ENCODE results near the gene FTCDNL1. TPM values are rescaled to one million over a fixed set of nuclear protein-coding genes. Genes with fewer than 3 reads are reported as not detected.

The FTCDNL1 gene
- total RNA-seq, 3 donors from 2014 or later, result 2.2 to 2.6 (median 2.3) TPM

DNA sequence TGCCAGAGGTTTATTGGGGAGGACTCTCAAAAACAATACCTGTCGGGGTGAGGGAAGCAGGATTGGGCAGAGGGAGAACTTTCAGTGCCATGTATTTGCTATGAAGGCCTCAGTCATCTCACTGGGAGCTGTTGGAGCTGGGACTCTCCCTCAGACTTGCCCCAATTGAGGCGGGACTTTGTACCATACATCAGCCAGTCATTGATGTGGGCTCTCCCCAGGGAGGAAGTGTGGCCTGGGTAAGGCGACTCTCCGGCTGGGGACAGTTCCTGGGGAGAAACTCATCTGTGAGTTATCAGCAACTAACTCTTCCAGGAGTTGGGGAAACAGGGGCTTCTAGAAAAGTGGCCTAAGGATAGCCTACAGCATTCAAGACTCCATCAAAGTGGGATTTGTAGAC is 66.5 kb downstream of the FTCDNL1 start:
- Mint-ChIP-seq H3K9me3 (no peaks in the 10 kb centered on the region), H3K4me1 (ENCODE audit: low read depth) (no peaks in the 10 kb centered on the region), H3K36me3 (ENCODE audit: insufficient read depth) (no peaks in the 10 kb centered on the region), H3K4me3 (no peak overlapping the region), H3K27me3 (ENCODE audit: low read depth) (no peaks in the 10 kb centered on the region)
- DNase-seq, result no peak
- no peak for ATAC-seq

DNA sequence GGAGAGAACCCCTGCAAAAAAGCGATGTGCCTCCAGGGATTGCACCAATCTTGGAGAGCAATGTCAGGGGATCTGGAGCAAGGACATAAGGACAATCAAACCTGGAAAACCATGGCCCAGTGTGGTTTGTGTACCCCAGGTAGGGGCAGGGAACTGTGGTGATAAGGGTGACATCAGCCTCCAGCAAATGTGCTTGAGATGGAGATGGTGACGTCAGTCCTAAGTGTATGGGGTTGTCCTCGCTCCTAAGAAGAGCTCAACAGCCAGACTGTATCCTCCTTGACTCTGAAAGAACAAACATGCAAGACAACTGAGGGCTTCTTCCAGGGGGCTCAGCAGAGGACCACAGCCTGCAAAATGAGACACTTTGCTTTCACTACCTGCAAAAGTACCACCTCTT is 71.4 kb downstream of the FTCDNL1 start:
- H3K9me3 Mint-ChIP-seq, result no peaks in the 10 kb centered on the region
- DNase-seq (no peak), ATAC-seq (no peak)
- no peaks in the 10 kb centered on the region for H3K4me1 Mint-ChIP-seq (ENCODE audit: low read depth)
- H3K36me3 Mint-ChIP-seq (ENCODE audit: insufficient read depth), result no peaks in the 10 kb centered on the region
- H3K4me3 Mint-ChIP-seq, result no peak overlapping the region
- H3K27me3 Mint-ChIP-seq (ENCODE audit: low read depth), result no peaks in the 10 kb centered on the region

DNA sequence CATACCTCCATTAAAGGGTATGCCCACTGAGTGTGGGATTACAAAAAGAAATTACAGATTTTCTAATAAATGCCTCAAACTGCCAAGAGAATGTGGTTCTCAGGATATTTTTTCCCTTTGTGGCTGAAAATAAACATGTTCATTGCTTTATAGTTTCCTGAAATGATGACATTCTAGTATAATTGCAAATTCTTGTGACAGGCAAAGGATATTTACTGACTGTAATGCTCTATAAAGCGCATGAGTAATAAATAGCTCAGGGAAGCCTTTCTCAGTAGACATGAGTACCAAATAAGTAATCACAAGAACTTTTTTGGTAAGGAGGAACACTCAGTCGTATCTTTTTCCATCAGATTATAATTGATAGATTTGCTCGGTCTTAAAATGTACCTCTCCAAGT is 72.3 kb downstream of the FTCDNL1 start:
- Mint-ChIP-seq H3K27me3 (ENCODE audit: low read depth) (no peaks in the 10 kb centered on the region), H3K4me1 (ENCODE audit: low read depth) (no peaks in the 10 kb centered on the region), H3K36me3 (ENCODE audit: insufficient read depth) (no peaks in the 10 kb centered on the region), H3K4me3 (no peak overlapping the region), H3K9me3 (no peaks in the 10 kb centered on the region)
- no peak for ATAC-seq
- DNase-seq, result no peak

DNA sequence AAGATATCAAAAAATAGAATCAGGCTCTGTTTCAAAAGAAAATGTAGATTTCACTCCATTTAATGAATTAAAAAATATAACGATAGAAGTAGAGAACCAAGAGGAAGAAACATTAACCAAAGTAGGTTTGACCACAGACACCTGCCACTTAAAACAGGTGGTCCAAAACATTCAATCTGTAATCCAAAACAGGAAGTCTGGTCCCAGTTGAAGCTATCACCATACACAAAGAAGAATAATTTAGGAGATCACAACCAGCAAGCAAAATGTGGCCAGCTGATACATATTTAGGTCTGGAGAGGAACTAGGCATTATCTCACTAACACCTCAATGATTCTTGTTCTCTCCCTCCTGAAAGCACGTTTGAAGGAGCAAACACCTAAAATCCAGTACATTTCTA is 73.1 kb downstream of the FTCDNL1 start:
- ATAC-seq, result no peak
- no peak overlapping the region for H3K4me3 Mint-ChIP-seq
- DNase-seq, result no peak

DNA sequence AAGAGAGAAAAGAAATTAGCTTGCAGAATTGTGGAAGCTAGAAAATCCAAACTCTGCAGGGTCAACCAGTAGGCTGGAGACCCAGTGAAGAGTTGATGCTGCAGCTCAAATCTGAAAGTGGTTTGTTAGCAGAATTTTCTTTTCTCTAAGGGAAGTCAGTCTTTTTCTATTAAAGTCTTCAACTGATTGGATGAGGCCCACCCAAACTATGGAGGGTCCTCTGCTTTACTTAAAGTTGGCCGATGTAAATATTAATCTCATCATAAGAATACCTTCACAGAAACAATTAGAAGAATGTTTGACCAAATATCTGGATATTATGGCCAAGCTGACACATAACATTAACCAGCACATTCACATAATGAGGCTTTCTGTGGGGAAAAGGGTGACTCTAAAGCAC is 73.7 kb downstream of the FTCDNL1 start:
- no peak overlapping the region for H3K4me3 Mint-ChIP-seq

More for the DNA sequence above, 73.1 kb downstream of the FTCDNL1 start:
- H3K36me3 Mint-ChIP-seq (ENCODE audit: insufficient read depth), result no peaks in the 10 kb centered on the region
- no peaks in the 10 kb centered on the region for H3K9me3 Mint-ChIP-seq
- H3K27me3 Mint-ChIP-seq (ENCODE audit: low read depth), result no peaks in the 10 kb centered on the region
- no peaks in the 10 kb centered on the region for H3K4me1 Mint-ChIP-seq (ENCODE audit: low read depth)

DNA sequence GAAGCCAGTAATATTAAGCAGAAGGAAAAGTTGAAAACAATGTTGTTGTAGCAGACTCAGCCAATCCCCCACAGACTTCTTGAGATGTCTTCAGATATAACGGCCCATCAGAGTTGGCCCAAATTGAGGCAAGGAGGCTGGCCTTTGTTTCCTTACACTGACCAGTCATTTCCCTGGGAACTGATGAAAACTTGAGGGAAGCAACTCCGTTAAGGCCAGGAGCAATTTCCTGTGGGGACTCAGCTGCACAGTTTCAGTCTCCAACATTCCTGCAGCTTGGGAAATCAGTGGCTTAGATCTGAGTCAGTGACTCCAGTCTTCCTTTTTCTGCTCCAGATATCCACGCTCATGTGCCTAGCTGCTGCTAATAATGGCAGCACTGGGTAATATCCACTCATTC is 75.7 kb downstream of the FTCDNL1 start:
- DNase-seq (no peak), ATAC-seq (no peak)
- Mint-ChIP-seq H3K36me3 (ENCODE audit: insufficient read depth) (no peaks in the 10 kb centered on the region), H3K4me1 (ENCODE audit: low read depth) (no peaks in the 10 kb centered on the region), H3K4me3 (no peak overlapping the region), H3K9me3 (no peaks in the 10 kb centered on the region), H3K27me3 (ENCODE audit: low read depth) (no peaks in the 10 kb centered on the region)

More for the DNA sequence above, 73.7 kb downstream of the FTCDNL1 start:
- ATAC-seq (no peak), DNase-seq (no peak)
- Mint-ChIP-seq H3K36me3 (ENCODE audit: insufficient read depth) (no peaks in the 10 kb centered on the region), H3K4me1 (ENCODE audit: low read depth) (no peaks in the 10 kb centered on the region), H3K9me3 (no peaks in the 10 kb centered on the region), H3K27me3 (ENCODE audit: low read depth) (no peaks in the 10 kb centered on the region)

DNA sequence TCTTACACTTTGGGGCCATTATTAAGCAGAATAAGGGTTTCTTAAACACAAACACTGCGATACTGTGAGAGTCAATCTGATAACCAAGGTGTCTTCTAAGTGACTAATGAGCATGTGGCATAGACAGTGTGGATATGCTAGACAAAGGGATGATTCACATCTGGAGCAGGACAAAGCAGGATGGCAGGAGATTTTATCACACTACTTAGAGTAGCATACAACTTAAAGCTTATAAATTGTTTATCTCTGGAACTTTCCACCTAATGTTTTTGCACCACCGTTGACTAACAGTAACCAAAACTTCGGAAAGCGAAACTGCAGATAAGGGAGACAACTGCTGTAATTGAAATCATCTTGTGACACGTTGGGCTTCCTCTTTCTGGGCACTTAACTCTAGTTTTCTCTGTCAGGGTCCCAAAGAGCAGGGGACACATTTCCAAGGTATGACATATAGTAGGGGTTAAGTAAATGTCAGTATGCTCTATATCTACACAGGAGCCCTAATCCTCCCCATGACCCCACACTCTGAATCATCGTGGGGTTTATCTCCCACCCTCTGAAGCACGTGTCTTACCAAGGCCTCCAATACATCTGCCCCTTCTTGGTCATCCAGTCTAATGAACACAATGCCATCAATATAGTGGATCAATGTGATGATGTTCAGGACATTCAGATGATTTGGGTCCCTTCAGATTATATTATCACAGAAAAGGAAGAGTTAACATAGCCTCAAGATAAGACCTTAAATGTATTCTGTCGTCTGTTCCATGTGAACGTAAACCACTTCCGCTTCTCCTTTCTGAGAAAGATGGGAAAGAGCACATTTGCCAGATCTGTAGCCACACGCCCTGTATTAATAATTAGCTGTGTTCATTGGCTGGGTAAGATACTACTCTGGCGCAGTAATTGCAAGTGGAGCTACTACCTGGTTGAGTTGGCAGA is 78.7 kb downstream of the FTCDNL1 start:
- no peaks in the 10 kb centered on the region for H3K36me3 Mint-ChIP-seq (ENCODE audit: insufficient read depth)
- no peaks in the 10 kb centered on the region for H3K9me3 Mint-ChIP-seq
- no peaks in the 10 kb centered on the region for H3K27me3 Mint-ChIP-seq (ENCODE audit: low read depth)
- H3K4me1 Mint-ChIP-seq (ENCODE audit: low read depth), result no peaks in the 10 kb centered on the region
- ATAC-seq, result peak in 1 of 2 donors; percentile 55
- no peak for DNase-seq
- H3K4me3 Mint-ChIP-seq, result no peak overlapping the region

DNA sequence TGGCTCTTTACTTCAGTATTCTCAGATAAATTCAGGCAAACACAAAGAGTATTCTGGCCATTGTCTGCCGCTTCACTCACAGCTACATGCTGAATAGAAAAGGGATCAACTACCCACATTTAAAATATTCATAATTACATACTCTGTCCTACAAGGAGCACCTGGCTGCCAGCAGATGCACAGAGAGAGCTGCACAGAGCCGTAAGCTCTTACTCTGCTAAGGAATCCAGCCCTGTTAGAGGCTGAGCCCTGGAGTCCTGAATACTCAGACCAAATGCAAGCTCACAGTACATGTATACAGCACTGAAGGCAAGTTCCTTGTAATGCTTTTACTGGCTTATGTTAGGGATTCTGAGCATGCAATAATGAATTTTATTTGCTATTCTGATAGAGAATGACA is 80.3 kb downstream of the FTCDNL1 start:
- ATAC-seq, result no peak
- Mint-ChIP-seq H3K4me3 (no peak overlapping the region), H3K36me3 (ENCODE audit: insufficient read depth) (no peaks in the 10 kb centered on the region), H3K27me3 (ENCODE audit: low read depth) (no peaks in the 10 kb centered on the region), H3K4me1 (ENCODE audit: low read depth) (no peaks in the 10 kb centered on the region), H3K9me3 (no peaks in the 10 kb centered on the region)
- DNase-seq, result no peak

DNA sequence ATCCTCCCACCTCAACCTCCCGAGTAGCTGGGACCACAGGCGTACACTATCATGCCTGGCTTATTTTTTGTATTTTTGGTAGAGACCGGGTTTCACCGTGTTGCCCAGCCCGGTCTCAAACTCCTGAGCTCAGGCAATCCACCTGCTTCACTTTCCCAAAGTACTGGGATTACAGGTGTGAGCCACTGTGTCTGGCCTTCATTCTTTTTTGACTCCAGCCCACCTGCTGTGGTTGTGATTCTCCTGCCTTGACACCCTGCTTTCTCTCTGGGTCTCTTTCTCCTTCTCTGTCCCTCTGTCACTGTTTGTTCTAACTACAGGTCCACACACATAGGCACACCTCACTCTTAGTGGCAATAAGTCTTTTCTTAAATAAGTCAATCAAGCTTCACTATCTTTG is 85.3 kb downstream of the FTCDNL1 start:
- H3K27me3 Mint-ChIP-seq (ENCODE audit: low read depth), result no peaks in the 10 kb centered on the region
- H3K9me3 Mint-ChIP-seq, result no peaks in the 10 kb centered on the region

DNA sequence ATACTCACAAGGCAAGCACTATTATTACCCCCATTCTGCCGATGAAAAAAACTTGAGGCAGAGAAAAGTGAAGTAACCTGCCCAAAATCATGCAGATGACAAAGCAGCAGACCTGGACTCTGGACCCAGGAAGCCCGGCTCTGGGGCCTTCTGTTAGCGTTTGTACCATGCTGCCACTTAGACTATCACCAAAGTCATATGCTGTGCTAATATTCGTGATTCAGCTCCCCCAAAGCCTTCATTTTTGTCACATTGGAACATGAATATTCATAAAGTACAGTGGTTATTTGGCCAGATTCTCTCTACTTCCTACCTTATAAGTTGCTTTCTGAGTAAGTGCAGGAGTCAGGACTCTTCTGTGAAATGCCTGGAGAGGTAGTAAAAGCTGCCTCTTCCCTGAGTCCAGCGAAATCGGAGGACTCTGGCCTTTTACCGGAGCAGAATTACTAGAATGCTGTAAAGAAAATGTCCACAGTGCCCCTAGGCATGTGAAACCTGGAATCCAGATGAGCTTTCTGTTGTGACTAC is 86.7 kb downstream of the FTCDNL1 start:
- H3K27me3 Mint-ChIP-seq (ENCODE audit: low read depth), result no peaks in the 10 kb centered on the region
- no peak for ATAC-seq

More for the DNA sequence above, 85.3 kb downstream of the FTCDNL1 start:
- no peaks in the 10 kb centered on the region for H3K36me3 Mint-ChIP-seq (ENCODE audit: insufficient read depth)
- no peaks in the 10 kb centered on the region for H3K4me1 Mint-ChIP-seq (ENCODE audit: low read depth)
- DNase-seq, result no peak
- ATAC-seq, result no peak
- H3K4me3 Mint-ChIP-seq, result no peak overlapping the region

DNA sequence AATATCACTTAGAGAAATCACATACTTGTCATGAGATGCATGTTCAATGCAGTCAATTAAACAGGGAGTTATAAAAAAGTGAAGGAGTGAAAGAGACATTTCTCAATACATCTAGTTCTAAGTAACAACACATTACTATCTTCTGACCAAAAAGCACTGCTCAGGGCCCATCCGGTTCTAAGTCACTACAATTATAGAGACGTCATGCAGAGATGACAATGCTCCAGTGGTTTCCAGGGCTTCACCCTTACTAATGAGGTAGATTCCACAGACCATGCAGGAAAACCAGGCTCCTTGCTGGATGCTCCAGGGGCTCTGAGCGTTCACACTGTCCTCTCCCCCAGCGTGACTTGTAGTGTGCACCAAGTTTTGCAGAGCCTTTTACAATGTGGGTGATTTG is 88.0 kb downstream of the FTCDNL1 start:
- no peak for ATAC-seq
- H3K9me3 Mint-ChIP-seq, result no peaks in the 10 kb centered on the region
- H3K4me3 Mint-ChIP-seq, result no peak overlapping the region
- DNase-seq, result no peak
- H3K4me1 Mint-ChIP-seq (ENCODE audit: low read depth), result no peaks in the 10 kb centered on the region
- no peaks in the 10 kb centered on the region for H3K27me3 Mint-ChIP-seq (ENCODE audit: low read depth)
- no peaks in the 10 kb centered on the region for H3K36me3 Mint-ChIP-seq (ENCODE audit: insufficient read depth)

More for the DNA sequence above, 86.7 kb downstream of the FTCDNL1 start:
- DNase-seq, result no peak
- Mint-ChIP-seq H3K4me3 (no peak overlapping the region), H3K4me1 (ENCODE audit: low read depth) (no peaks in the 10 kb centered on the region), H3K9me3 (no peaks in the 10 kb centered on the region), H3K36me3 (ENCODE audit: insufficient read depth) (no peaks in the 10 kb centered on the region)

DNA sequence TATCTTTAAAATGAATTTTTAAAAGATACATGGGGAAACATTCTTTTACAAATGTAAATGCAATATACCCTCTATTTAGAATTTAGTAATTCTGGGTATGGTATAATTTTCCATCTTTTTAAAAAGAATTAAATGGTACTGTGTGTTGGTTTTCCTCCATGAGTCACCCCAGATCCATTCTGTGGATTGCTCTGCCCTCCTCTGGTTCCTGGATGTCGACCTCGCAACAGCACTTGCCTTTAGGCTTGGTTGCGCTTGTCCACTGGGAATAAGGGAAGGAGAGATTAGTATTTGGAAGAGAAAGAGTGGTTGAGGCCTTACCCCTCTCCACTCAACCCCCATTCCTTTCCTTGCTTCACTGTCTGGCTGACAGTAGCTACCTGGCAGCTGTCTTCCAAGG is 90.4 kb downstream of the FTCDNL1 start:
- Mint-ChIP-seq H3K4me1 (ENCODE audit: low read depth) (no peaks in the 10 kb centered on the region), H3K36me3 (ENCODE audit: insufficient read depth) (no peaks in the 10 kb centered on the region), H3K9me3 (no peaks in the 10 kb centered on the region), H3K27me3 (ENCODE audit: low read depth) (peaks cover 8% of the 10 kb centered on the region), H3K4me3 (no peak overlapping the region)
- DNase-seq (no peak), ATAC-seq (no peak)

DNA sequence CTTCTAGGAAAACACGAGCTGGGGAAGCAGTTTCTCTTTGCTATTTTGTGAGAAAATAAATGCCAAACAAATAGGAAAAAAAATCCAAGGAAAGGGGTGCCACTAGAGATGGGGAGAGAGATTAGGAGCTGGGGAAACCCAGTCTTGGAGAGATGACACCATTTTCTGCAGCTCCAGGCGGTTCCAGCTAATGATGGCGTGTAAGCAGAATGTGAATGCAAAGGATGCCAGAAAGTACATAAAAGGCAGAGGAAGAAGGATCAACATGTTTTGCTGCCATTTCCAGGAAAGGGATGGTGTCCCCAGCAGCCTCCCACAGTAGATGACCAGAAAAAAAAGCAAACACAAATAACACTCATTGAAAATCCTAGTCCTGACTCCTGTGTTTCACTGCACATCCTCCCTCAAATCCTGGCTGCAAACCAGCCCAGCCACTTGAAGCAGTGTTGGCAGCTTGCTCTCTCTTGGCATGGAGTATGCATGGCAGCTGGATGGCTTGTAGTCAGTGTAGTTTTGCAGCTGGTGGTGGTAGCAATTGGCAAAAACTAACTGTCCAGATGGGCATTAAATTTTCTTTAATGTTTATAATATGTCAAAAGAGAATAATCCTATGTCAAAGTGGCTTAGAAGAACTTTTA is 93.6 kb downstream of the FTCDNL1 start:
- Mint-ChIP-seq H3K4me1 (ENCODE audit: low read depth) (no peaks in the 10 kb centered on the region), H3K4me3 (no peak overlapping the region), H3K9me3 (no peaks in the 10 kb centered on the region), H3K36me3 (ENCODE audit: insufficient read depth) (no peaks in the 10 kb centered on the region), H3K27me3 (ENCODE audit: low read depth) (peaks cover 8% of the 10 kb centered on the region)
- DNase-seq (no peak), ATAC-seq (no peak)

DNA sequence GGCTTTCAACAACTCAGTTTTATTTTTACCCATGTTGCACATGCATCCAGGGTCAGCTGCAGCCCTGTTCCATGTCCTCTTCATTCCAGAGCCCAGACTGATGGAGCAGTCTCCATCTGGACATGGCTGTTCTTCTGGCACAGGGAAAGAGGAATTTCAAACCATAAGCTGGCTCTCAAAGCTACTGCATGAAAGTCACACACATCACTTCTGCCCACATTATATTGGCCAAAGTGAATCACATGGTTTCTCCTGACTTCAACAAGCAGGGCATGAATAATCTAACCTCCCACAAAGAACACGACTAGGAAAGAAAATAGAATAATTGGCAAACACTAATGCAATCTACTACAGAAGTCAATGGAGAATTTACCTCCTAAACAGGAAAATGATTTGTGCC is 94.2 kb downstream of the FTCDNL1 start:
- Mint-ChIP-seq H3K27me3 (ENCODE audit: low read depth) (peaks cover 8% of the 10 kb centered on the region), H3K36me3 (ENCODE audit: insufficient read depth) (no peaks in the 10 kb centered on the region), H3K4me3 (no peak overlapping the region), H3K4me1 (ENCODE audit: low read depth) (no peaks in the 10 kb centered on the region), H3K9me3 (no peaks in the 10 kb centered on the region)
- no peak for ATAC-seq
- no peak for DNase-seq

DNA sequence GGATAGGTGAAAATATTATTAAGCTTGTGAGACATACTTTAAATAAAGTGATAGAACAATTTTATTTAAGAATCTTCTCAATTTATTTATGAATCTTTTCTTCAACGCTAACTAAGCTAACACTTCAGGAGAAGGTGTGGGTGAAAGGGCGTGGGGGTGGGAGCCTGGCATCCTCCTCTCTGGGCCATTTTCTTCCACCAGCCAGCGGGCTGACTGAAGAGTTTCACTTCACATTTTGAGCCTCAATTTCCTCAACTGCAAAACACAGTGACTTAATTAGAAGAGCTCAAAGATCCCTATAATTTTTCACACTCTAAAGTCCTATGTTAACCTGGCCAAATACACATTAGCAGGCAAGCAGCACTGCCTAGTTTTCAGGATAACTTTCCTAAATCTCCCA is 94.8 kb downstream of the FTCDNL1 start:
- H3K36me3 Mint-ChIP-seq (ENCODE audit: insufficient read depth), result no peaks in the 10 kb centered on the region
- no peaks in the 10 kb centered on the region for H3K4me1 Mint-ChIP-seq (ENCODE audit: low read depth)
- peaks cover 11% of the 10 kb centered on the region for H3K27me3 Mint-ChIP-seq (ENCODE audit: low read depth)
- H3K9me3 Mint-ChIP-seq, result no peaks in the 10 kb centered on the region
- DNase-seq (no peak), ATAC-seq (no peak)
- no peak overlapping the region for H3K4me3 Mint-ChIP-seq
